NCI-H2227 (cell line): Measurements from ENCODE around the gene PHAX.
A peak's percentile ranks its signal among the peaks of the same experiment; 100 is the strongest.
"Not testable (repeated sequence)": the region's sequence is repeated elsewhere in the genome, so short reads cannot be mapped to it uniquely, and the experiment has no call there.

Experiments
- DNase-seq: peaks from one replicate; lab custom pipeline; 2025; ENCODE audit not compliant: unreplicated experiment; lab: John Stamatoyannopoulos, UW

The PHAX gene

GRCh38 chr5:126600631-126601511 lies at the start of gene PHAX:
Gene PHAX (plus strand): TSS chr5:126600947. CDS start chr5:126600963, 16 bp downstream.
- peak; percentile 80 for DNase-seq

- no peak for DNase-seq
Measured at GRCh38 chr5:126552614-126553013, 48.1 kb upstream of the PHAX start.

GRCh38 chr5:126555101-126555500 lies 45.6 kb upstream of the PHAX start:
- not testable (repeated sequence) for DNase-seq

- DNase-seq = no peak
Measured at GRCh38 chr5:126561908-126562307, 38.8 kb upstream of the PHAX start.

GRCh38 chr5:126562823-126563222 lies 37.9 kb upstream of the PHAX start:
- DNase-seq = no peak

- no peak for DNase-seq
Measured at GRCh38 chr5:126568206-126568755, 32.5 kb upstream of the PHAX start.

GRCh38 chr5:126575644-126576043 lies 25.1 kb upstream of the PHAX start:
- no peak for DNase-seq

GRCh38 chr5:126576974-126577373 lies 23.8 kb upstream of the PHAX start:
- no peak for DNase-seq

- DNase-seq = no peak
Measured at GRCh38 chr5:126577415-126577814, 23.3 kb upstream of the PHAX start.

GRCh38 chr5:126579716-126580115 lies 21.0 kb upstream of the PHAX start:
- no peak for DNase-seq

- DNase-seq = no peak
Measured at GRCh38 chr5:126583761-126584160, 17.0 kb upstream of the PHAX start.

GRCh38 chr5:126587551-126588390 lies 13.0 kb upstream of the PHAX start:
- DNase-seq = no peak

GRCh38 chr5:126589536-126590297 lies 11.0 kb upstream of the PHAX start:
- no peak for DNase-seq

- no peak for DNase-seq
Measured at GRCh38 chr5:126591549-126591948, 9.2 kb upstream of the PHAX start.

GRCh38 chr5:126594748-126595485 lies 5.8 kb upstream of the PHAX start, which contains the start of gene ALDH7A1:
Gene ALDH7A1 (minus strand): TSS chr5:126595219. CDS start chr5:126595198, 21 bp downstream.
- peak; percentile 92 for DNase-seq

GRCh38 chr5:126595486-126596083 lies 5.2 kb upstream of the PHAX start:
- no peak for DNase-seq

- DNase-seq = no peak
Measured at GRCh38 chr5:126597156-126597555, 3.6 kb upstream of the PHAX start.

- DNase-seq = no peak
Measured at GRCh38 chr5:126599499-126599898, 1.2 kb upstream of the PHAX start.

GRCh38 chr5:126599971-126600630 lies 646 bp upstream of the PHAX start:
- peak; percentile 26 for DNase-seq
